Measurements from ENCODE around the gene MCCC1.

The MCCC1 gene

GRCh38 chr3:183132409-183132808 lies 33.1 kb upstream of the MCCC1 start (continued):
- TF ChIP-seq ZC3H10 (CRISPR knock-in tag; IDR thresholded peaks at IDR 0.05) (no peak), TOX (CRISPR knock-in tag; IDR thresholded peaks at IDR 0.05; ENCODE audit: borderline replicate concordance) (no peak), ARNTL (CRISPR knock-in tag; IDR thresholded peaks at IDR 0.05; ENCODE audit: borderline replicate concordance, low read depth) (no peak), ZNF565 (CRISPR knock-in tag; conservative IDR thresholded peaks at IDR 0.05; ENCODE audit: low read depth) (no peak), ZFP3 (CRISPR knock-in tag; IDR thresholded peaks at IDR 0.05) (no peak), CSDC2 (CRISPR knock-in tag; IDR thresholded peaks at IDR 0.05) (no peak)

- ATAC-seq, result peak; percentile 76
- TF ChIP-seq ISL1 (CRISPR knock-in tag; IDR thresholded peaks at IDR 0.05) (no peak), CSDC2 (CRISPR knock-in tag; IDR thresholded peaks at IDR 0.05) (no peak), POU6F1 (CRISPR knock-in tag; IDR thresholded peaks at IDR 0.05; ENCODE audit: borderline replicate concordance, low read depth) (no peak), CSRNP3 (CRISPR knock-in tag; IDR thresholded peaks at IDR 0.05) (no peak), TOX (CRISPR knock-in tag; IDR thresholded peaks at IDR 0.05; ENCODE audit: borderline replicate concordance) (no peak), BACH2 (CRISPR knock-in tag; IDR thresholded peaks at IDR 0.05; ENCODE audit: borderline replicate concordance) (no peak), TCF4 (CRISPR knock-in tag; IDR thresholded peaks at IDR 0.05; ENCODE audit: borderline replicate concordance) (no peak), ZFP30 (CRISPR knock-in tag; IDR thresholded peaks at IDR 0.05) (no peak), ESRRG (CRISPR knock-in tag; IDR thresholded peaks at IDR 0.05) (no peak)
Measured at GRCh38 chr3:183131735-183132134, 32.4 kb upstream of the MCCC1 start.

- ATAC-seq, result no peak
- TF ChIP-seq ZFP30 (CRISPR knock-in tag; IDR thresholded peaks at IDR 0.05), result no peak
- no peak for TF ChIP-seq TSHZ2 (CRISPR knock-in tag; IDR thresholded peaks at IDR 0.05)
- TF ChIP-seq SNAI2 (CRISPR knock-in tag; IDR thresholded peaks at IDR 0.05), result no peak
- no peak for TF ChIP-seq ZNF565 (CRISPR knock-in tag; conservative IDR thresholded peaks at IDR 0.05; ENCODE audit: low read depth)
- no peak for TF ChIP-seq PPARA (CRISPR knock-in tag; IDR thresholded peaks at IDR 0.05; ENCODE audit: borderline replicate concordance)
- no peak for TF ChIP-seq OSR1 (CRISPR knock-in tag; IDR thresholded peaks at IDR 0.05)
- TF ChIP-seq ISL1 (CRISPR knock-in tag; IDR thresholded peaks at IDR 0.05), result no peak
- TF ChIP-seq ZNF8 (CRISPR knock-in tag; IDR thresholded peaks at IDR 0.05), result no peak
- TF ChIP-seq ARNTL (CRISPR knock-in tag; IDR thresholded peaks at IDR 0.05; ENCODE audit: borderline replicate concordance, low read depth), result no peak
- TF ChIP-seq CSDC2 (CRISPR knock-in tag; IDR thresholded peaks at IDR 0.05), result no peak
- TF ChIP-seq CSRNP3 (CRISPR knock-in tag; IDR thresholded peaks at IDR 0.05), result no peak
- TF ChIP-seq ZNF70 (CRISPR knock-in tag; IDR thresholded peaks at IDR 0.05), result no peak
- TF ChIP-seq ZC3H10 (CRISPR knock-in tag; IDR thresholded peaks at IDR 0.05), result no peak
- no peak for TF ChIP-seq PATZ1 (CRISPR knock-in tag; IDR thresholded peaks at IDR 0.05; ENCODE audit: borderline replicate concordance)
- no peak for TF ChIP-seq ESRRG (CRISPR knock-in tag; IDR thresholded peaks at IDR 0.05)
- TF ChIP-seq RARB (CRISPR knock-in tag; IDR thresholded peaks at IDR 0.05), result no peak
- TF ChIP-seq BACH2 (CRISPR knock-in tag; IDR thresholded peaks at IDR 0.05; ENCODE audit: borderline replicate concordance), result no peak
- TF ChIP-seq TCF4 (CRISPR knock-in tag; IDR thresholded peaks at IDR 0.05; ENCODE audit: borderline replicate concordance), result no peak
- TF ChIP-seq TOX (CRISPR knock-in tag; IDR thresholded peaks at IDR 0.05; ENCODE audit: borderline replicate concordance), result no peak
Measured at GRCh38 chr3:183131186-183131725, 32.0 kb upstream of the MCCC1 start.

Data from SK-N-SH treated with all-trans-retinoic acid at 6 μM for 48 hours (cell line).